Epithelial cell of proximal tubule (primary cell): ENCODE measurements around the gene MDM4. TPM values are rescaled to one million over a fixed set of nuclear protein-coding genes. Genes with fewer than 3 reads are reported as not detected.
A peak's percentile ranks its signal among the peaks of the same experiment; 100 is the strongest.
"Not testable (repeated sequence)": the region's sequence is repeated elsewhere in the genome, so short reads cannot be mapped to it uniquely, and the experiment has no call there.

Experiments used
- DNase-seq: peaks from one replicate; pipeline ENCODE4 v3.0.0-alpha.2; 2011; ENCODE audit warnings: low read depth
- H3K4me3 ChIP-seq: 2 replicates; pipeline ENCODE4 v1.5.1; 2011; ENCODE audit warnings: low read depth, mild to moderate bottlenecking, low read length
- CTCF ChIP-seq: conservative IDR thresholded peaks from 2 replicates; pipeline ENCODE4 v1.5.1; 2012; ENCODE audit warnings: low read depth, mild to moderate bottlenecking, low read length
- total RNA-seq: library from RNA; depleted of rRNA; stranded (reverse); fragments of >200 nt; gene quantifications from 2 replicates; pipeline ENCODE4 v1.2.3, GENCODE V29; 2015

MDM4 gene
- total RNA-seq, 1 donor from 2014 or later = 11.2 TPM

- H3K4me3 ChIP-seq = no peak overlapping the region
- DNase-seq = peak; percentile 79
- no peak for TF ChIP-seq CTCF
Observed at GRCh38 chr1:204520834-204521709, 4.9 kb downstream of the MDM4 start.

- not testable (repeated sequence) for H3K4me3 ChIP-seq, DNase-seq
Observed at GRCh38 chr1:204521941-204522521, 5.8 kb downstream of the MDM4 start.

- TF ChIP-seq CTCF = no peak
- DNase-seq = no peak
Observed at GRCh38 chr1:204523605-204524215, 7.5 kb downstream of the MDM4 start.

GRCh38 chr1:204524986-204525385 lies 8.8 kb downstream of the MDM4 start:
- no peak overlapping the region for H3K4me3 ChIP-seq
- DNase-seq = no peak
- no peak for TF ChIP-seq CTCF

More at GRCh38 chr1:204523605-204524215, 7.5 kb downstream of the MDM4 start:
- no peak overlapping the region for H3K4me3 ChIP-seq

- no peak for TF ChIP-seq CTCF
- no peak overlapping the region for H3K4me3 ChIP-seq
- DNase-seq = no peak
Observed at GRCh38 chr1:204528241-204528640, 12.0 kb downstream of the MDM4 start.

- no peak for DNase-seq
- no peak for TF ChIP-seq CTCF
- H3K4me3 ChIP-seq = no peak overlapping the region
Observed at GRCh38 chr1:204528677-204529076, 12.5 kb downstream of the MDM4 start.

- peak; percentile 10 for TF ChIP-seq CTCF
- no peak overlapping the region for H3K4me3 ChIP-seq
- DNase-seq = no peak
Observed at GRCh38 chr1:204529371-204529895, 13.2 kb downstream of the MDM4 start.
